ENCODE results near the gene MIA2.
A peak's percentile ranks its signal among the peaks of the same experiment; 100 is the strongest.

Gene MIA2

GRCh38 chr14:39395555-39396254 is 162.0 kb downstream of the MIA2 start:
- DNase-seq = no peak

GRCh38 chr14:39396448-39396847 is 162.7 kb downstream of the MIA2 start:
- no peak for DNase-seq

GRCh38 chr14:39398382-39398781 is 164.7 kb downstream of the MIA2 start:
- DNase-seq = no peak

- DNase-seq = no peak
These were observed 172.8 kb downstream of the MIA2 start for GRCh38 chr14:39406560-39406959.

- no peak for DNase-seq
These were observed 182.4 kb downstream of the MIA2 start for GRCh38 chr14:39416072-39416471.

- DNase-seq = peak; percentile 11
These were observed 183.3 kb downstream of the MIA2 start for GRCh38 chr14:39417014-39417413.

- no peak for DNase-seq
These were observed 185.6 kb downstream of the MIA2 start for GRCh38 chr14:39419272-39419671.

GRCh38 chr14:39422243-39422642 is 188.5 kb downstream of the MIA2 start:
- no peak for DNase-seq

GRCh38 chr14:39423793-39424192 is 190.1 kb downstream of the MIA2 start:
- DNase-seq = no peak

- no peak for DNase-seq
These were observed 192.2 kb downstream of the MIA2 start for GRCh38 chr14:39425947-39426346.

- peak; percentile 5 for DNase-seq
These were observed 192.9 kb downstream of the MIA2 start for GRCh38 chr14:39426605-39427004.

GRCh38 chr14:39428118-39428517 is 194.4 kb downstream of the MIA2 start:
- DNase-seq = no peak

GRCh38 chr14:39430762-39431415 is 197.2 kb downstream of the MIA2 start:
- no peak for DNase-seq

GRCh38 chr14:39431416-39432178 is 197.9 kb downstream of the MIA2 start:
- DNase-seq = peak; percentile 11

GRCh38 chr14:39432179-39432618 is 198.5 kb downstream of the MIA2 start, which contains the start of gene FBXO33:
FBXO33 (minus strand) TSS chr14:39432433; CDS start chr14:39432162, 271 bp downstream.
- peak; percentile 93 for DNase-seq

GRCh38 chr14:39432619-39433451 is 199.1 kb downstream of the MIA2 start:
- peak; percentile 84 for DNase-seq

- DNase-seq = no peak
These were observed 199.7 kb downstream of the MIA2 start for GRCh38 chr14:39433452-39433813.

GRCh38 chr14:39434401-39434800 is 200.7 kb downstream of the MIA2 start:
- no peak for DNase-seq

- DNase-seq = no peak
These were observed 201.5 kb downstream of the MIA2 start for GRCh38 chr14:39435241-39435640.
